ENCODE results near the gene RGS6.

GRCh38 chr14:72610831-72611200, 678.6 kb downstream of the RGS6 start:
- TF ChIP-seq CTCF (IDR thresholded peaks at IDR 0.05) (no peak), POLR2A (IDR thresholded peaks at IDR 0.05) (no peak)
